ENCODE data around the gene TUFT1.

TUFT1 gene

DNA sequence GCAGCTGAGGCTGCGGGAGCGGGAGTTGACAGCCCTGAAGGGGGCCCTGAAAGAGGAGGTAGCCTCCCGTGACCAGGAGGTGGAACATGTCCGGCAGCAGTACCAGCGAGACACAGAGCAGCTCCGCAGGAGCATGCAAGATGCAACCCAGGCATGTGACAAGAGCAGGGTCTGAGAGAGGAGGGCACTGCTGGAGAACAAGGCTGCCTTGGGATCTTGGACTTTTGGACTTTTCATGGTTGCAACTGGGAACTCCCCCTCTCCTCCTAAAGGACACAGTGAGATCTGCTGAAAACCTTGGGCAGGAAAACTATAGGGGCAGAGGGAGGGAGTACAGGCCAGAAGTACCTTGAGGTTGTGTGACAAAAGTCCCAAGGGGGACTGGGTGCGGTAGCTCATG is 15.4 kb upstream of the TUFT1 start:
- Histone ChIP-seq H3K4me3 (replicated peaks; ENCODE audit: low read depth, low read length) (no peak overlapping the region), H3K36me3 (ENCODE audit: control insufficient read depth, insufficient read depth, low read length) (no peaks in the 10 kb centered on the region), H3K27me3 (replicated peaks; ENCODE audit: control insufficient read depth, insufficient read depth, low read length) (no peaks in the 10 kb centered on the region)
- TF ChIP-seq, protein P1, sequence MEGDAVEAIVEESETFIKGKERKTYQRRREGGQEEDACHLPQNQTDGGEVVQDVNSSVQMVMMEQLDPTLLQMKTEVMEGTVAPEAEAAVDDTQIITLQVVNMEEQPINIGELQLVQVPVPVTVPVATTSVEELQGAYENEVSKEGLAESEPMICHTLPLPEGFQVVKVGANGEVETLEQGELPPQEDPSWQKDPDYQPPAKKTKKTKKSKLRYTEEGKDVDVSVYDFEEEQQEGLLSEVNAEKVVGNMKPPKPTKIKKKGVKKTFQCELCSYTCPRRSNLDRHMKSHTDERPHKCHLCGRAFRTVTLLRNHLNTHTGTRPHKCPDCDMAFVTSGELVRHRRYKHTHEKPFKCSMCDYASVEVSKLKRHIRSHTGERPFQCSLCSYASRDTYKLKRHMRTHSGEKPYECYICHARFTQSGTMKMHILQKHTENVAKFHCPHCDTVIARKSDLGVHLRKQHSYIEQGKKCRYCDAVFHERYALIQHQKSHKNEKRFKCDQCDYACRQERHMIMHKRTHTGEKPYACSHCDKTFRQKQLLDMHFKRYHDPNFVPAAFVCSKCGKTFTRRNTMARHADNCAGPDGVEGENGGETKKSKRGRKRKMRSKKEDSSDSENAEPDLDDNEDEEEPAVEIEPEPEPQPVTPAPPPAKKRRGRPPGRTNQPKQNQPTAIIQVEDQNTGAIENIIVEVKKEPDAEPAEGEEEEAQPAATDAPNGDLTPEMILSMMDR (IDR thresholded peaks at IDR 0.05; ENCODE audit: insufficient read depth, low read length, poor library complexity, severe bottlenecking): no peak
- no peak for DNase-seq (ENCODE audit: extremely low read depth, insufficient read length)

DNA sequence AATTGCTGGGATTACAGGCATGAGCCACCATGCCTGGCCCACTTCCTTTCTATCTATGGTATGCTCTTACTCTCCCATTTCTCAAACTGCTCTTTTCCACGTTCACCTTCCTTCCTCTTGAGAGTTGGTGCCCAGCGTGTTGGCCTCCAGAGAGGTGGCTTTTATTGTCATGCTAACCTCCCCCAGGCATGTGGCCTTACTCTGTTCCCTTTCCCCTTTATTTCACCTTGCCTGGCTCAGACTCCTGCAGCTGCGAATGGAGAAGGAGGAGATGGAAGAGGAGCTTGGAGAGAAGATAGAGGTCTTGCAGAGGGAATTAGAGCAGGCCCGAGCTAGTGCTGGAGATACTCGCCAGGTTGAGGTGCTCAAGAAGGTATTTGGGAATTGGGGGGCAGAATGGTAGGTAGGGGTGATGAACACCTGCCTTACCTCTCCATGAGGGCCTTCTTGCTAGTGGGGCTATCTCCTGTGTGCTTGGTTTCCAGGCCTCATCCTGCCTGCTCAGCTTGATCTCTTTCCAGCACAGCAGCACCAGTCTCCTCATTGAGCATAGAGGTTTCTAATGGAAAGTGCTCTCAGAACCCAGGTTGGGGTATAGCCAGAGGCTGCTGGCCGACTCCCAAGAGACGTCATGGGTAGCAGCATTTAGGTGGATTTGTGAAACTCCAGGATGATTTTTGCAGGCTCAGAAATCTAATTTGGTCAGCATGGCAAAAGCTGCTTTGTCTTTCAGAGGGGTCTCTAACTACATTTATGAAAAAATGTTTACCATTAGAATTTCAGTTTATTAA is 13.2 kb upstream of the TUFT1 start:
- no peak for DNase-seq (ENCODE audit: extremely low read depth, insufficient read length)
- Histone ChIP-seq H3K27me3 (replicated peaks; ENCODE audit: control insufficient read depth, insufficient read depth, low read length) (no peaks in the 10 kb centered on the region), H3K36me3 (ENCODE audit: control insufficient read depth, insufficient read depth, low read length) (no peaks in the 10 kb centered on the region)

DNA sequence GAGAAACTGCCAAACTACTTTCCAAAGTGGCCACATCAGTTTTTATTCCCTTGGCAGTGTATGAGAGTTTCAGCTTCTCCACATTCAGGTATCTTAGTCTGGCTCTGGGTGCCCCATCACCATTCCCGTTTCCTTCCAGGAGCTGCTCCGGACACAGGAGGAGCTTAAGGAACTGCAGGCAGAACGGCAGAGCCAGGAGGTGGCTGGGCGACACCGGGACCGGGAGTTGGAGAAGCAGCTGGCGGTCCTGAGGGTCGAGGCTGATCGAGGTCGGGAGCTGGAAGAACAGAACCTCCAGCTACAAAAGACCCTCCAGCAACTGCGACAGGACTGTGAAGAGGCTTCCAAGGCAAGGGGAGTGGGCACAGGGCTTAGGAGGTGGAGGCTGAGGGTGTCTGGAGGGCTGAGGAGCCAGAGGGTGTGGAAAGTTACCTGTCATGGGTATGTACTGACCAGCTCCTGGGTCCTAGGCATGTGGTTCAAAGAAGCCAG is 10.9 kb upstream of the TUFT1 start:
- TF ChIP-seq, protein P1 (IDR thresholded peaks at IDR 0.05; ENCODE audit: insufficient read depth, low read length, poor library complexity, severe bottlenecking): no peak
- DNase-seq (ENCODE audit: extremely low read depth, insufficient read length): no peak
- Histone ChIP-seq H3K27me3 (replicated peaks; ENCODE audit: control insufficient read depth, insufficient read depth, low read length) (no peaks in the 10 kb centered on the region), H3K4me3 (replicated peaks; ENCODE audit: low read depth, low read length) (no peak overlapping the region), H3K36me3 (ENCODE audit: control insufficient read depth, insufficient read depth, low read length) (no peaks in the 10 kb centered on the region)

More for the DNA sequence above, 13.2 kb upstream of the TUFT1 start:
- no peak overlapping the region for H3K4me3 ChIP-seq (replicated peaks; ENCODE audit: low read depth, low read length)
- TF ChIP-seq, protein P1 (IDR thresholded peaks at IDR 0.05; ENCODE audit: insufficient read depth, low read length, poor library complexity, severe bottlenecking): no peak

DNA sequence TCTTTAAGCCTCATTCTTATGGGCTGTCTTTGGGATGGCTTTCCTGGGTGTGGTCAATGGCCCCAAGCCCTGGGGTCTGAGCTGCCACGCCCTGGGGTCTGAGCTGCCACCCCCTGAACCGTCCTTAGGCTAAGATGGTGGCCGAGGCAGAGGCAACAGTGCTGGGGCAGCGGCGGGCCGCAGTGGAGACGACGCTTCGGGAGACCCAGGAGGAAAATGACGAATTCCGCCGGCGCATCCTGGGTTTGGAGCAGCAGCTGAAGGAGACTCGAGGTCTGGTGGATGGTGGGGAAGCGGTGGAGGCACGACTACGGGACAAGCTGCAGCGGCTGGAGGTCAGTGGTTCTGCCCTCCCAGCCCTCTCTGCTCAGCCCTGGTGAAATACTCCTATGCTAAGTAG is 10.3 kb upstream of the TUFT1 start:
- no peak overlapping the region for H3K4me3 ChIP-seq (replicated peaks; ENCODE audit: low read depth, low read length)
- TF ChIP-seq, protein P1 (IDR thresholded peaks at IDR 0.05; ENCODE audit: insufficient read depth, low read length, poor library complexity, severe bottlenecking): no peak
- H3K36me3 ChIP-seq (ENCODE audit: control insufficient read depth, insufficient read depth, low read length): no peaks in the 10 kb centered on the region
- H3K27me3 ChIP-seq (replicated peaks; ENCODE audit: control insufficient read depth, insufficient read depth, low read length): no peaks in the 10 kb centered on the region
- DNase-seq (ENCODE audit: extremely low read depth, insufficient read length): no peak

DNA sequence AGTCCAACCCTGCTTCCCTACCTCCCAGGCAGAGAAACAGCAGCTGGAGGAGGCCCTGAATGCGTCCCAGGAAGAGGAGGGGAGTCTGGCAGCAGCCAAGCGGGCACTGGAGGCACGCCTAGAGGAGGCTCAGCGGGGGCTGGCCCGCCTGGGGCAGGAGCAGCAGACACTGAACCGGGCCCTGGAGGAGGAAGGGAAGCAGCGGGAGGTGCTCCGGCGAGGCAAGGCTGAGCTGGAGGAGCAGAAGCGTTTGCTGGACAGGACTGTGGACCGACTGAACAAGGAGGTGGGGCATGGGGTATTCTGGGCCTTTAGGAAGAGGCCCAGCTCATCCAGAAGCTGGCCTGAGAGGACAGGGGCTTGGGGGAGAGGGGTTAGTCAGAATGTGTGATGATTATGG is 9.6 kb upstream of the TUFT1 start:
- TF ChIP-seq, protein P1 (IDR thresholded peaks at IDR 0.05; ENCODE audit: insufficient read depth, low read length, poor library complexity, severe bottlenecking): no peak
- Histone ChIP-seq H3K36me3 (ENCODE audit: control insufficient read depth, insufficient read depth, low read length) (no peaks in the 10 kb centered on the region), H3K27me3 (replicated peaks; ENCODE audit: control insufficient read depth, insufficient read depth, low read length) (no peaks in the 10 kb centered on the region), H3K4me3 (replicated peaks; ENCODE audit: low read depth, low read length) (no peak overlapping the region)
- DNase-seq (ENCODE audit: extremely low read depth, insufficient read length): no peak
